ENCODE measurements around the gene UHRF2.
"Not testable (repeated sequence)": the region's sequence is repeated elsewhere in the genome, so short reads cannot be mapped to it uniquely, and the experiment has no call there.

The UHRF2 gene

GRCh38 chr9:6538666-6539071 is 125.7 kb downstream of the UHRF2 start:
- H3K9me2 ChIP-seq (replicated peaks; ENCODE audit: insufficient read depth, low read length), result no peaks in the 10 kb centered on the region
- no peak overlapping the region for H3K4me3 ChIP-seq (ENCODE audit: low read length)
- no peaks in the 10 kb centered on the region for H3K27me3 ChIP-seq (replicated peaks; ENCODE audit: insufficient read depth, low read length)
- H2AFZ ChIP-seq (ENCODE audit: low read length), result no peak overlapping the region
- H3K9ac ChIP-seq (ENCODE audit: low read length), result no peak overlapping the region
- no peaks in the 10 kb centered on the region for H3K4me1 ChIP-seq (ENCODE audit: low read length)
- H3K27ac ChIP-seq (ENCODE audit: low read length), result no peak overlapping the region
- DNase-seq, result no peak
- H4K20me1 ChIP-seq (ENCODE audit: insufficient read depth, low read length), result no peaks in the 10 kb centered on the region
- no peaks in the 10 kb centered on the region; the same call in 1 of the 2 replicates for H3K36me3 ChIP-seq (replicated peaks; ENCODE audit: insufficient read depth, low read length)
- no peaks in the 10 kb centered on the region for H3K9me3 ChIP-seq (replicated peaks; ENCODE audit: insufficient read depth, low read length)
- TF ChIP-seq EZH2 (optimal IDR thresholded peaks at IDR 0.05; ENCODE audit: low read depth, low read length) (no peak), EZH2phosphoT487 (IDR thresholded peaks at IDR 0.05; ENCODE audit: low read length) (no peak), CTCF (IDR thresholded peaks at IDR 0.05; ENCODE audit: low read length) (no peak)
- no peak overlapping the region for H3K4me2 ChIP-seq (ENCODE audit: low read depth, low read length)
- H3F3A ChIP-seq (ENCODE audit: insufficient read depth, low read length), result no peaks in the 10 kb centered on the region
- no peaks in the 10 kb centered on the region for H3K79me2 ChIP-seq (ENCODE audit: low read length)

GRCh38 chr9:6542617-6543016 is 129.6 kb downstream of the UHRF2 start:
- H3K4me1 ChIP-seq (ENCODE audit: low read length); H3K9me2 ChIP-seq (replicated peaks; ENCODE audit: insufficient read depth, low read length); H3K27me3 ChIP-seq (replicated peaks; ENCODE audit: insufficient read depth, low read length); H3K9me3 ChIP-seq (replicated peaks; ENCODE audit: insufficient read depth, low read length); H3K4me3 ChIP-seq (ENCODE audit: low read length); H3K9ac ChIP-seq (ENCODE audit: low read length); H3K4me2 ChIP-seq (ENCODE audit: low read depth, low read length); H3K36me3 ChIP-seq (replicated peaks; ENCODE audit: insufficient read depth, low read length); H2AFZ ChIP-seq (ENCODE audit: low read length); DNase-seq; H3F3A ChIP-seq (ENCODE audit: insufficient read depth, low read length); H3K79me2 ChIP-seq (ENCODE audit: low read length); H4K20me1 ChIP-seq (ENCODE audit: insufficient read depth, low read length); H3K27ac ChIP-seq (ENCODE audit: low read length): not testable (repeated sequence)

- Histone ChIP-seq H3K4me2 (ENCODE audit: low read depth, low read length) (no peak overlapping the region), H3K4me3 (ENCODE audit: low read length) (no peak overlapping the region), H4K20me1 (ENCODE audit: insufficient read depth, low read length) (no peaks in the 10 kb centered on the region), H3K9me3 (replicated peaks; ENCODE audit: insufficient read depth, low read length) (no peaks in the 10 kb centered on the region), H3K9ac (ENCODE audit: low read length) (no peak overlapping the region), H3K9me2 (replicated peaks; ENCODE audit: insufficient read depth, low read length) (no peaks in the 10 kb centered on the region), H3F3A (ENCODE audit: insufficient read depth, low read length) (no peaks in the 10 kb centered on the region), H2AFZ (ENCODE audit: low read length) (no peak overlapping the region), H3K79me2 (ENCODE audit: low read length) (no peaks in the 10 kb centered on the region), H3K27ac (ENCODE audit: low read length) (no peak overlapping the region), H3K27me3 (replicated peaks; ENCODE audit: insufficient read depth, low read length) (no peaks in the 10 kb centered on the region), H3K4me1 (ENCODE audit: low read length) (no peaks in the 10 kb centered on the region), H3K36me3 (replicated peaks; ENCODE audit: insufficient read depth, low read length) (0 out of 2 replicates have a peak, but pooled peaks cover 3% of the 10 kb centered on the region)
- TF ChIP-seq EZH2phosphoT487 (IDR thresholded peaks at IDR 0.05; ENCODE audit: low read length) (no peak), EZH2 (optimal IDR thresholded peaks at IDR 0.05; ENCODE audit: low read depth, low read length) (no peak), CTCF (IDR thresholded peaks at IDR 0.05; ENCODE audit: low read length) (no peak)
- no peak for DNase-seq
Measured at GRCh38 chr9:6543204-6543603, 130.2 kb downstream of the UHRF2 start.

GRCh38 chr9:6545017-6545691 is 132.2 kb downstream of the UHRF2 start:
- DNase-seq, result no peak
- Histone ChIP-seq H3K36me3 (replicated peaks; ENCODE audit: insufficient read depth, low read length) (0 out of 2 replicates have a peak, but pooled peaks cover 3% of the 10 kb centered on the region), H3K9me2 (replicated peaks; ENCODE audit: insufficient read depth, low read length) (no peaks in the 10 kb centered on the region), H3K9ac (ENCODE audit: low read length) (no peak overlapping the region), H3K4me3 (ENCODE audit: low read length) (no peak overlapping the region), H3K79me2 (ENCODE audit: low read length) (no peaks in the 10 kb centered on the region), H4K20me1 (ENCODE audit: insufficient read depth, low read length) (no peaks in the 10 kb centered on the region), H3K27ac (ENCODE audit: low read length) (no peak overlapping the region), H3K4me2 (ENCODE audit: low read depth, low read length) (no peak overlapping the region), H3K27me3 (replicated peaks; ENCODE audit: insufficient read depth, low read length) (no peaks in the 10 kb centered on the region), H2AFZ (ENCODE audit: low read length) (no peak overlapping the region), H3K9me3 (replicated peaks; ENCODE audit: insufficient read depth, low read length) (no peaks in the 10 kb centered on the region), H3K4me1 (ENCODE audit: low read length) (no peaks in the 10 kb centered on the region), H3F3A (ENCODE audit: insufficient read depth, low read length) (no peaks in the 10 kb centered on the region)
- TF ChIP-seq EZH2 (optimal IDR thresholded peaks at IDR 0.05; ENCODE audit: low read depth, low read length), result no peak
- no peak for TF ChIP-seq CTCF (IDR thresholded peaks at IDR 0.05; ENCODE audit: low read length)
- no peak for TF ChIP-seq EZH2phosphoT487 (IDR thresholded peaks at IDR 0.05; ENCODE audit: low read length)

All from MM.1S (cell line).